Liver (tissue), 9 donors: ENCODE measurements around the gene RAC2. TPM values are rescaled to one million over a fixed set of nuclear protein-coding genes. Genes with fewer than 3 reads are reported as not detected.

Experiments
- DNase-seq: peaks from one replicate; pipeline ENCODE4 v3.0.0-alpha.2; 2017; ENCODE audit warnings: low spot score
- H3K27ac ChIP-seq, 2 donors: one replicate each; pipeline ENCODE4 v1.7.0; 2013; ENCODE audit warnings: inconsistent platforms in 2 of 2, low read length in 2 of 2, control low read depth in 1 of 2, low read depth in 1 of 2, mild to moderate bottlenecking in 1 of 2
- H3K27me3 ChIP-seq, 4 donors: one replicate each; pipeline versions ENCODE4 v1.6.1 to v1.7.0; 2013; ENCODE audit warnings: low read length in 3 of 4, inconsistent platforms in 1 of 4, mild to moderate bottlenecking in 1 of 4, moderate library complexity in 1 of 4; ENCODE audit not compliant: control insufficient read depth in 4 of 4, insufficient read depth in 4 of 4
- H3K36me3 ChIP-seq, 4 donors: one replicate each; pipeline versions ENCODE4 v1.6.1 to v1.7.0; 2013; ENCODE audit warnings: low read length in 3 of 4, mild to moderate bottlenecking in 3 of 4, low read depth in 1 of 4, moderate library complexity in 1 of 4; ENCODE audit not compliant: control insufficient read depth in 4 of 4, insufficient read depth in 3 of 4
- H3K4me1 ChIP-seq, 4 donors: one replicate each; pipeline versions ENCODE4 v1.6.1 to v1.7.0; 2013; ENCODE audit warnings: low read length in 3 of 4, mild to moderate bottlenecking in 3 of 4, moderate library complexity in 1 of 4; ENCODE audit not compliant: control insufficient read depth in 4 of 4, insufficient read depth in 4 of 4
- H3K4me3 ChIP-seq, 3 donors: one replicate each; pipeline versions ENCODE4 v1.6.1 to v1.7.0; 2013; ENCODE audit warnings: low read length in 3 of 3, control low read depth in 1 of 3, low read depth in 1 of 3, mild to moderate bottlenecking in 1 of 3
- H3K9ac ChIP-seq, 2 donors: one replicate each; pipeline ENCODE4 v1.7.0; 2013; ENCODE audit warnings: low read length in 2 of 2, mild to moderate bottlenecking in 2 of 2, moderate library complexity in 2 of 2, control low read depth in 1 of 2, low read depth in 1 of 2
- H3K9me3 ChIP-seq, 4 donors: one replicate each; pipeline versions ENCODE4 v1.6.1 to v1.7.0; 2013; ENCODE audit warnings: low read length in 3 of 4; ENCODE audit not compliant: control insufficient read depth in 4 of 4
- EGR1 ChIP-seq, 2 donors: IDR thresholded peaks; 2 replicates each; pipeline ENCODE4 v1.6.1; 2016 to 2018; ENCODE audit warnings: antibody characterized with exemption in 2 of 2, low read depth in 2 of 2
- FOXA1 ChIP-seq: IDR thresholded peaks from 2 replicates; pipeline ENCODE4 v1.6.1; 2016; ENCODE audit warnings: antibody characterized with exemption
- FOXA2 ChIP-seq: IDR thresholded peaks from 2 replicates; pipeline ENCODE4 v1.6.1; 2016; ENCODE audit warnings: antibody characterized with exemption
- GABPA ChIP-seq, 2 donors: IDR thresholded peaks in 1 of 2; conservative IDR thresholded peaks in 1 of 2; 2 replicates each; pipeline ENCODE4 v1.6.1; 2016; ENCODE audit warnings: antibody characterized with exemption in 2 of 2, mild to moderate bottlenecking in 1 of 2, moderate library complexity in 1 of 2
- HNF4G ChIP-seq: IDR thresholded peaks from 2 replicates; pipeline ENCODE4 v1.6.1; 2016; ENCODE audit warnings: antibody characterized with exemption
- JUND ChIP-seq, 2 donors: IDR thresholded peaks; 2 replicates each; pipeline ENCODE4 v1.6.1; 2016; ENCODE audit warnings: antibody characterized with exemption in 2 of 2
- RAD21 ChIP-seq, 2 donors: IDR thresholded peaks; 2 replicates each; pipeline ENCODE4 v1.6.1; 2016; ENCODE audit warnings: antibody characterized with exemption in 2 of 2, mild to moderate bottlenecking in 2 of 2
- RXRA ChIP-seq, 2 donors: IDR thresholded peaks; 2 replicates each; pipeline ENCODE4 v1.6.1; 2017 to 2018; ENCODE audit warnings: antibody characterized with exemption in 2 of 2, mild to moderate bottlenecking in 1 of 2
- SP1 ChIP-seq: IDR thresholded peaks from 2 replicates; pipeline ENCODE4 v1.6.1; 2018; ENCODE audit warnings: antibody characterized with exemption, mild to moderate bottlenecking
- TAF1 ChIP-seq: conservative IDR thresholded peaks from 2 replicates; pipeline ENCODE4 v1.6.1; 2016; ENCODE audit warnings: antibody characterized with exemption, mild to moderate bottlenecking
- YY1 ChIP-seq: IDR thresholded peaks from 2 replicates; pipeline ENCODE4 v1.6.1; 2016; ENCODE audit warnings: antibody characterized with exemption, mild to moderate bottlenecking
- WGBS: extraction: QIAGEN DNeasy Blood & Tissue Kit; methylation state at CpG from one replicate; pipeline ENCODE4 v1.1.7; 2013; 5-methylcytosine and 5-hydroxymethylcytosine counted together
- polyA plus RNA-seq, 2 donors: library from polyadenylated mRNA; stranded (reverse) in 1 of 2; unstranded in 1 of 2; fragments of 200-250 nt in 1 of 2; fragments of >200 nt in 1 of 2; fragmentation: Nextera tagmentation in 1 of 2; extraction: Ambion mirVana in 1 of 2; gene quantifications; one replicate each; pipeline versions ENCODE4 v1.2.1 to v1.2.3, GENCODE V29; 2013 to 2015
- total RNA-seq, 2 donors: library from RNA; depleted of rRNA; stranded (reverse); fragments of >200 nt; gene quantifications; one replicate each; pipeline ENCODE4 v1.2.3, GENCODE V29; 2014
- TF ChIP-seq, protein P1 (sequence below): IDR thresholded peaks from 2 replicates; pipeline ENCODE4 v1.6.1; 2016; ENCODE audit warnings: antibody characterized with exemption, mild to moderate bottlenecking
- TF ChIP-seq, protein P2 (sequence below): IDR thresholded peaks from 2 replicates; pipeline ENCODE4 v1.6.1; 2016; ENCODE audit warnings: antibody characterized with exemption
- TF ChIP-seq, protein P3 (sequence below): IDR thresholded peaks from 2 replicates; pipeline ENCODE4 v1.6.1; 2016; ENCODE audit warnings: antibody characterized with exemption
- TF ChIP-seq, protein P4 (sequence below): fragments of 150-350 bp; IDR thresholded peaks from 2 replicates; pipeline ENCODE4 v1.5.1; 2017; ENCODE audit warnings: improper control_type of control experiment, low read depth, low read length; ENCODE audit not compliant: missing input control
- TF ChIP-seq, protein P5 (sequence below): IDR thresholded peaks from 2 replicates; pipeline ENCODE4 v1.6.1; 2016; ENCODE audit warnings: antibody characterized with exemption
- donor health status: healthy.
- donor health status: healthy.
- donor health status: healthy.
- donor health status: healthy.
- donor health status: healthy.

RAC2 gene
- total and polyA plus RNA-seq, 4 donors = 4.0 to 15.0 (median 7.4) TPM

DNA sequence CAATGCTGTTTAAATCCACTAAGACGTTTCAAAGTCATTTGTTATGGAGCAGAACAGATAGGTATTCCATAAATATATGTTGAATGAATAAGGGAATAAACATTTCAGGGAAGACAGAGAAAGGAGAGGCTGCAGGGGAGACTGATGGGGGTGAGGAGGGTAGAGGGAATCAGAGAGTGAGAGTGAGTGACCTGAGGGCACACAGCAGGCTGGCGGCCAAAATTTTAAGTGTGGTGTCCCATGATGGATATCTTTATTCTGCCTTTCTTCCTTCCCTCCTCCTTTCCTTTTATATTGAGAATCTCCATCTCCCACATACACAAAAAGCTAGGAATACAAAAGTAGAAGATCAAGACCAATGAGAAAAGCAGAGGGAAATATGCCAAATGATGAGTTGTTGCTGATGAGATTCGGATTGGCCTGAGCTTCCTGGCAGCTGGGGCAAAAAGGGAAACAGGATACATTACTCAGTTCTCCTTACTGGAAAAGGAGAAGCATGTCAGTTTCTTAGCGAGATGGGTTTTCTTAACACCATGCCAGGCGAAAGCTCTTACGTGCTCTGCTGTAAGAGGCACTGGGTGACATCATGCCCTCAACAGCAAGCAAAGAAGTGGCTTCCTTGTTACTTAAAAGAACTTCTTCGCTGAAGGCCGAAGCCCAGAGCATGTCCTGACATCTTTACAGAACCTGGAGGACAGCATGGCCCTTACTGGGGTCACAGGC is 27.0 kb upstream of the RAC2 start:
- no peak for DNase-seq
- Histone ChIP-seq H3K36me3 (no peaks in the 10 kb centered on the region), H3K9me3 (no peaks in the 10 kb centered on the region), H3K4me3 (no peak overlapping the region), H3K27ac (no peak overlapping the region), H3K9ac (no peak overlapping the region), H3K4me1 (peaks cover 0 to 4% (median 0%) of the 10 kb centered on the region in 4 donors), H3K27me3 (no peaks in the 10 kb centered on the region)
- WGBS = 77% methylated on average over 8 of the region's 8 CpGs
- TF ChIP-seq, protein P1, sequence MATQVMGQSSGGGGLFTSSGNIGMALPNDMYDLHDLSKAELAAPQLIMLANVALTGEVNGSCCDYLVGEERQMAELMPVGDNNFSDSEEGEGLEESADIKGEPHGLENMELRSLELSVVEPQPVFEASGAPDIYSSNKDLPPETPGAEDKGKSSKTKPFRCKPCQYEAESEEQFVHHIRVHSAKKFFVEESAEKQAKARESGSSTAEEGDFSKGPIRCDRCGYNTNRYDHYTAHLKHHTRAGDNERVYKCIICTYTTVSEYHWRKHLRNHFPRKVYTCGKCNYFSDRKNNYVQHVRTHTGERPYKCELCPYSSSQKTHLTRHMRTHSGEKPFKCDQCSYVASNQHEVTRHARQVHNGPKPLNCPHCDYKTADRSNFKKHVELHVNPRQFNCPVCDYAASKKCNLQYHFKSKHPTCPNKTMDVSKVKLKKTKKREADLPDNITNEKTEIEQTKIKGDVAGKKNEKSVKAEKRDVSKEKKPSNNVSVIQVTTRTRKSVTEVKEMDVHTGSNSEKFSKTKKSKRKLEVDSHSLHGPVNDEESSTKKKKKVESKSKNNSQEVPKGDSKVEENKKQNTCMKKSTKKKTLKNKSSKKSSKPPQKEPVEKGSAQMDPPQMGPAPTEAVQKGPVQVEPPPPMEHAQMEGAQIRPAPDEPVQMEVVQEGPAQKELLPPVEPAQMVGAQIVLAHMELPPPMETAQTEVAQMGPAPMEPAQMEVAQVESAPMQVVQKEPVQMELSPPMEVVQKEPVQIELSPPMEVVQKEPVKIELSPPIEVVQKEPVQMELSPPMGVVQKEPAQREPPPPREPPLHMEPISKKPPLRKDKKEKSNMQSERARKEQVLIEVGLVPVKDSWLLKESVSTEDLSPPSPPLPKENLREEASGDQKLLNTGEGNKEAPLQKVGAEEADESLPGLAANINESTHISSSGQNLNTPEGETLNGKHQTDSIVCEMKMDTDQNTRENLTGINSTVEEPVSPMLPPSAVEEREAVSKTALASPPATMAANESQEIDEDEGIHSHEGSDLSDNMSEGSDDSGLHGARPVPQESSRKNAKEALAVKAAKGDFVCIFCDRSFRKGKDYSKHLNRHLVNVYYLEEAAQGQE = no peak
- TF ChIP-seq, protein P2, sequence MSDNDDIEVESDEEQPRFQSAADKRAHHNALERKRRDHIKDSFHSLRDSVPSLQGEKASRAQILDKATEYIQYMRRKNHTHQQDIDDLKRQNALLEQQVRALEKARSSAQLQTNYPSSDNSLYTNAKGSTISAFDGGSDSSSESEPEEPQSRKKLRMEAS = no peak
- TF ChIP-seq, protein P3, sequence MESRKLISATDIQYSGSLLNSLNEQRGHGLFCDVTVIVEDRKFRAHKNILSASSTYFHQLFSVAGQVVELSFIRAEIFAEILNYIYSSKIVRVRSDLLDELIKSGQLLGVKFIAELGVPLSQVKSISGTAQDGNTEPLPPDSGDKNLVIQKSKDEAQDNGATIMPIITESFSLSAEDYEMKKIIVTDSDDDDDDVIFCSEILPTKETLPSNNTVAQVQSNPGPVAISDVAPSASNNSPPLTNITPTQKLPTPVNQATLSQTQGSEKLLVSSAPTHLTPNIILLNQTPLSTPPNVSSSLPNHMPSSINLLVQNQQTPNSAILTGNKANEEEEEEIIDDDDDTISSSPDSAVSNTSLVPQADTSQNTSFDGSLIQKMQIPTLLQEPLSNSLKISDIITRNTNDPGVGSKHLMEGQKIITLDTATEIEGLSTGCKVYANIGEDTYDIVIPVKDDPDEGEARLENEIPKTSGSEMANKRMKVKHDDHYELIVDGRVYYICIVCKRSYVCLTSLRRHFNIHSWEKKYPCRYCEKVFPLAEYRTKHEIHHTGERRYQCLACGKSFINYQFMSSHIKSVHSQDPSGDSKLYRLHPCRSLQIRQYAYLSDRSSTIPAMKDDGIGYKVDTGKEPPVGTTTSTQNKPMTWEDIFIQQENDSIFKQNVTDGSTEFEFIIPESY = no peak
- no peak for TF ChIP-seq YY1
- TF ChIP-seq, protein P4, sequence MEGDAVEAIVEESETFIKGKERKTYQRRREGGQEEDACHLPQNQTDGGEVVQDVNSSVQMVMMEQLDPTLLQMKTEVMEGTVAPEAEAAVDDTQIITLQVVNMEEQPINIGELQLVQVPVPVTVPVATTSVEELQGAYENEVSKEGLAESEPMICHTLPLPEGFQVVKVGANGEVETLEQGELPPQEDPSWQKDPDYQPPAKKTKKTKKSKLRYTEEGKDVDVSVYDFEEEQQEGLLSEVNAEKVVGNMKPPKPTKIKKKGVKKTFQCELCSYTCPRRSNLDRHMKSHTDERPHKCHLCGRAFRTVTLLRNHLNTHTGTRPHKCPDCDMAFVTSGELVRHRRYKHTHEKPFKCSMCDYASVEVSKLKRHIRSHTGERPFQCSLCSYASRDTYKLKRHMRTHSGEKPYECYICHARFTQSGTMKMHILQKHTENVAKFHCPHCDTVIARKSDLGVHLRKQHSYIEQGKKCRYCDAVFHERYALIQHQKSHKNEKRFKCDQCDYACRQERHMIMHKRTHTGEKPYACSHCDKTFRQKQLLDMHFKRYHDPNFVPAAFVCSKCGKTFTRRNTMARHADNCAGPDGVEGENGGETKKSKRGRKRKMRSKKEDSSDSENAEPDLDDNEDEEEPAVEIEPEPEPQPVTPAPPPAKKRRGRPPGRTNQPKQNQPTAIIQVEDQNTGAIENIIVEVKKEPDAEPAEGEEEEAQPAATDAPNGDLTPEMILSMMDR = no peak
- TF ChIP-seq FOXA1 = no peak
- TF ChIP-seq GABPA (IDR thresholded peaks at IDR 0.05 in 1 of 2, conservative IDR thresholded peaks at IDR 0.05 in 1 of 2) = no peak
- TF ChIP-seq HNF4G = no peak
- TF ChIP-seq FOXA2 = no peak
- TF ChIP-seq, protein P5, sequence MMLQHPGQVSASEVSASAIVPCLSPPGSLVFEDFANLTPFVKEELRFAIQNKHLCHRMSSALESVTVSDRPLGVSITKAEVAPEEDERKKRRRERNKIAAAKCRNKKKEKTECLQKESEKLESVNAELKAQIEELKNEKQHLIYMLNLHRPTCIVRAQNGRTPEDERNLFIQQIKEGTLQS = no peak
- TF ChIP-seq RAD21 (IDR thresholded peaks at IDR 0.05) = no peak
- no peak for TF ChIP-seq TAF1
- TF ChIP-seq JUND (IDR thresholded peaks at IDR 0.05) = no peak
- TF ChIP-seq EGR1 (IDR thresholded peaks at IDR 0.05; ENCODE audit: low read depth in 2 of 2) = no peak
- TF ChIP-seq RXRA (IDR thresholded peaks at IDR 0.05) = no peak
- no peak for TF ChIP-seq SP1
